ENCODE measurements around the gene TMPRSS5. TPM values are rescaled to one million over a fixed set of nuclear protein-coding genes. Genes with fewer than 3 reads are reported as not detected.

The TMPRSS5 gene
- polyA plus RNA-seq, 3 donors, result 0.37 to 2.0 (median 1.7) TPM

- 68 to 78% (median 70%) methylated on average over 5 of the region's 5 CpGs for WGBS, 3 donors
- no peak overlapping the region for H3K27ac ChIP-seq (ENCODE audit: low read depth, low read length)
Measured at GRCh38 chr11:113645593-113646349, 60.3 kb downstream of the TMPRSS5 start.

- no peak overlapping the region for H3K27ac ChIP-seq (ENCODE audit: low read depth, low read length)
- 61 to 62% (median 62%) methylated on average over 3 of the region's 3 CpGs for WGBS, 3 donors
Measured at GRCh38 chr11:113644605-113645004, 61.5 kb downstream of the TMPRSS5 start.

GRCh38 chr11:113643701-113644100 is 62.4 kb downstream of the TMPRSS5 start:
- 72 to 80% (median 78%) methylated on average over 5 of the region's 5 CpGs for WGBS, 3 donors
- H3K27ac ChIP-seq (ENCODE audit: low read depth, low read length), result no peak overlapping the region

GRCh38 chr11:113643006-113643585 is 63.0 kb downstream of the TMPRSS5 start:
- WGBS, 3 donors, result 51 to 71% (median 57%) methylated on average over 7 of the region's 7 CpGs

GRCh38 chr11:113642090-113642489 is 64.0 kb downstream of the TMPRSS5 start:
- 78 to 99% (median 93%) methylated on average over 1 of the region's 1 CpG for WGBS, 3 donors
- no peak overlapping the region for H3K27ac ChIP-seq (ENCODE audit: low read depth, low read length)

More at GRCh38 chr11:113643006-113643585, 63.0 kb downstream of the TMPRSS5 start:
- no peak overlapping the region for H3K27ac ChIP-seq (ENCODE audit: low read depth, low read length)

GRCh38 chr11:113638376-113638775 is 67.7 kb downstream of the TMPRSS5 start:
- H3K27ac ChIP-seq (ENCODE audit: low read depth, low read length), result no peak overlapping the region
- WGBS, 3 donors, result 76 to 85% (median 85%) methylated on average over 9 of the region's 9 CpGs

GRCh38 chr11:113637636-113638035 is 68.5 kb downstream of the TMPRSS5 start:
- no peak overlapping the region for H3K27ac ChIP-seq (ENCODE audit: low read depth, low read length)
- 50 to 76% (median 51%) methylated on average over 2 of the region's 2 CpGs for WGBS, 3 donors

Other genes with a start within 250 kb of the TMPRSS5 start
- gene DRD2, start 230.9 kb downstream of the TMPRSS5 start, polyA plus RNA-seq, result under 1 TPM in 2 of 3 donors, not detected in 1; 0.07 to 0.15 TPM
- gene ZW10, start 67.4 kb upstream of the TMPRSS5 start, polyA plus RNA-seq, result 1 to 10 TPM; 5.1 to 7.8 (median 6.7) TPM
- gene CLDN25, start 73.5 kb upstream of the TMPRSS5 start, polyA plus RNA-seq, result not detected
- gene USP28, start 169.3 kb upstream of the TMPRSS5 start, polyA plus RNA-seq, result 1 to 10 TPM; 4.2 to 9.9 (median 6.0) TPM
- gene HTR3B, start 198.5 kb upstream of the TMPRSS5 start, polyA plus RNA-seq, result not detected

Measured in adipose tissue (tissue), 3 donors.